ENCODE results near the gene CCNI2.
A peak's percentile ranks its signal among the peaks of the same experiment; 100 is the strongest.

CCNI2 gene

DNA sequence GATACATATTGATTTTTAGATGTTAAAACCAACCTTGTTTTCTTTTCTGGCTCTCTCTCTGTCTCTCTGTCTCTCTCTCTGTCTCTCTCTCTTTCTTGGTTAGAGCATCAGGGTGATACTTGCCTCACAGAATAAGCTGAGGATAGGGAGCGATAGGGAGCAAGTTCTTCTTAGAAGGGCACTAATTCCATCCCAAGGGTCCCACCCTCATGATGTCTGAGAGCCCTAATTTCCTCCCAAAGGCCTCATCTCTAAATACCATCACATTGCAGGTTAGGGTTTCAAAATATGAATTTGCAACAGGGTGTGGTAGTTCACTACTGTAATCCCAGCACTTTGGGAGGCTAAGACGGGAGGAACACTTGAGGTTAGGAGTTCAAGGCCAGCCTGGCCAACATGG, 5.1 kb upstream of the CCNI2 start:
- H3K4me3 ChIP-seq (ENCODE audit: low read length), result no peak overlapping the region
- no peak for DNase-seq (ENCODE audit: low read depth)
- TF ChIP-seq, protein P1, sequence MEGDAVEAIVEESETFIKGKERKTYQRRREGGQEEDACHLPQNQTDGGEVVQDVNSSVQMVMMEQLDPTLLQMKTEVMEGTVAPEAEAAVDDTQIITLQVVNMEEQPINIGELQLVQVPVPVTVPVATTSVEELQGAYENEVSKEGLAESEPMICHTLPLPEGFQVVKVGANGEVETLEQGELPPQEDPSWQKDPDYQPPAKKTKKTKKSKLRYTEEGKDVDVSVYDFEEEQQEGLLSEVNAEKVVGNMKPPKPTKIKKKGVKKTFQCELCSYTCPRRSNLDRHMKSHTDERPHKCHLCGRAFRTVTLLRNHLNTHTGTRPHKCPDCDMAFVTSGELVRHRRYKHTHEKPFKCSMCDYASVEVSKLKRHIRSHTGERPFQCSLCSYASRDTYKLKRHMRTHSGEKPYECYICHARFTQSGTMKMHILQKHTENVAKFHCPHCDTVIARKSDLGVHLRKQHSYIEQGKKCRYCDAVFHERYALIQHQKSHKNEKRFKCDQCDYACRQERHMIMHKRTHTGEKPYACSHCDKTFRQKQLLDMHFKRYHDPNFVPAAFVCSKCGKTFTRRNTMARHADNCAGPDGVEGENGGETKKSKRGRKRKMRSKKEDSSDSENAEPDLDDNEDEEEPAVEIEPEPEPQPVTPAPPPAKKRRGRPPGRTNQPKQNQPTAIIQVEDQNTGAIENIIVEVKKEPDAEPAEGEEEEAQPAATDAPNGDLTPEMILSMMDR (IDR thresholded peaks at IDR 0.05; ENCODE audit: insufficient read depth, low read depth, low read length, missing control alignments), result no peak

DNA sequence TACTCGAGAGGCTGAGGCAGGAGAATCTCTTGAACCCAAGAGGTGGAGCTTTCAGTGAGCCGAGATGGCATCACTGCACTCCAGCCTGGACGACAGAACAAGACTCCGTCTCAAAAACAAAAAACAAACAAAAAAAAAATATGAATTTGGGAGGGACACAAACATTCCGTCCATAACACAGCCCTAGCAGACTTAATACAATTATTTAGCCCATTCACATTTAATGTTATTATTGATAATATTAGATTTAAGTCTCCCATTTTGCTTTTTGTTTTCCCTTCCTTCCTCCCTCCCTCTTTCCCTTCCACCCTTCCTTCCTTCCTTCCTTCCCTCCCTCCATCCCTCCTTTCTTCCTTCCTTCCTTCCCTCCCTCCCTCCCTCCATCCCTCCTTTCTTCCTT, 4.6 kb upstream of the CCNI2 start:
- no peak for DNase-seq (ENCODE audit: low read depth)
- no peak overlapping the region for H3K4me3 ChIP-seq (ENCODE audit: low read length)
- TF ChIP-seq, protein P1 (IDR thresholded peaks at IDR 0.05; ENCODE audit: insufficient read depth, low read depth, low read length, missing control alignments), result no peak

DNA sequence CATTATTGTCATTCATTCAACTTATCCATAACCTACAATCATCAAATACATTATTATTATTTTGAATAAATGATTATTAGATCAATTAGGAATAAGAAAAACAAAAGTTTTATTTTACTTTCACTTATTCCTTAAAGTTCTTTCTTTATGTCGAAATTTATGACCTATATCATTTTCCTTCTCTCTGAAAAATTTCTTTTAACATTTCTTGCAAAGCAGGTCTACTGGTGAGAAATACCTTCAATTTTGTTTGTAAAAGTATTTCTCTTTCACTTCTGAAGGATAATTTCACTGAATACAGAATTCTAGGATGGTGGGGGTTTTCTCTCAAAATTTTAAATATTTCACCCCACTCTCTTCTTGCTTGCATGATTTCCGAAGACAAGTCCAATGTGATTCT, 2.6 kb upstream of the CCNI2 start:
- no peak for DNase-seq (ENCODE audit: low read depth)
- H3K4me3 ChIP-seq (ENCODE audit: low read length), result no peak overlapping the region
- TF ChIP-seq, protein P1 (IDR thresholded peaks at IDR 0.05; ENCODE audit: insufficient read depth, low read depth, low read length, missing control alignments), result no peak

DNA sequence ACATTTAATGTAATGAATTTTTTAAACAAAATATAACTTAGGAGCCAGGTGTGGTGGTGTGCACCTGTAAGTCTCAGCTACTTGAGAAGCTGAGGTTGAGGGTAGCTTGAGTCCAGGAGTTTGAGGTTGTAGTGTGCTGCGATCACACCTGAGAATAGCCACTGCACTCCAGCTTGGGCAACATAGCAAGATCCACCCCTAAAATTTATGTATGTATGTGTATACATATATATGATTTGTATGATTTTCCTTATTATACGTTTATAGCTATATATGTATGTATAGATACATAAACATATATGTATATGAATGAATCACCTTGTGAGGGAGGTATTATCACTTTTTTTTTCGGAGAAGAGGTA, 653 bp upstream of the CCNI2 start:
- peak overlapping the region; percentile 37 for H3K4me3 ChIP-seq (ENCODE audit: low read length)
- DNase-seq (ENCODE audit: low read depth), result no peak
- TF ChIP-seq, protein P1 (IDR thresholded peaks at IDR 0.05; ENCODE audit: insufficient read depth, low read depth, low read length, missing control alignments), result no peak

DNA sequence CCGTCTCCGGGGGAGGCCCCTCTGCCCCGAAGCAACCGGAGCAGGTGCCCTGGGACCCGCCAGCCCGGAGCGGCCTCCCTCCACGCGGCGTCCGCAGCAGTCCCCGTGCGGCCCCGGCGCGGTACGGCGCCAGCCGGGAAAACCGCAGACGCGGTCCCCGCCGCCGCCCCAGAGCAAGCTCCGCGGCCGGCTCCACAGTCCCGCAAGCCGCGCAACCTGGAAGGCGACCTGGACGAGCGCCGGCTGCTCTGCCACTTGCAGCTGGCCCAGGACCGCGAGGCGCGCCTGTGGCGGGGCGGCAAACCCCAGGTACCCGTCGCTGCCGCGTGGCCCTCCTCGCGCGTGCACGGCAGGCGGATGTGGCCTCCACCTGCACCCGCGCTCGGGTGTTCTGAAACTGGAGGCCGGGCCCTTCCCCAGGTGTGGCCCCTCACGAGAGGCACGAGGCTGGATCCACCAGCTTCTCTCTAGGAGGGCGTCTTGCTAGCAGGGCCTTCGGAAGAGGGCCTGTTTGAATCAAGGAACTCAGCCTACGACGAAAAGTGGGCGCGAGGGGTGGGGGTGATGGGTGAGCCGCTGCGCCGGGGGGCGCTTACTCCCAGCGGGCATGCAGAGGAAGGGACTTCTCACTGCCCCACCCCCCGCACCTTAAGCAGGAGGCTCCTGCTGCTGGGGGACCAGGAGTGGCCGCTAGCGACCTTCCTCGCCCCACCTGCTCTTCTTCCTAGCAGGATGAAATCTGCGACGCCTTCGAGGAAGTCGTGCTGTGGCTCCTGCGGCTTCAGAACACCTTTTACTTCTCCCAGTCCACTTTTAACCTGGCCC, 602 bp downstream of the CCNI2 start:
- TF ChIP-seq, protein P1 (IDR thresholded peaks at IDR 0.05; ENCODE audit: insufficient read depth, low read depth, low read length, missing control alignments), result no peak
- DNase-seq (ENCODE audit: low read depth), result no peak
- peak overlapping the region; percentile 37 for H3K4me3 ChIP-seq (ENCODE audit: low read length)

DNA sequence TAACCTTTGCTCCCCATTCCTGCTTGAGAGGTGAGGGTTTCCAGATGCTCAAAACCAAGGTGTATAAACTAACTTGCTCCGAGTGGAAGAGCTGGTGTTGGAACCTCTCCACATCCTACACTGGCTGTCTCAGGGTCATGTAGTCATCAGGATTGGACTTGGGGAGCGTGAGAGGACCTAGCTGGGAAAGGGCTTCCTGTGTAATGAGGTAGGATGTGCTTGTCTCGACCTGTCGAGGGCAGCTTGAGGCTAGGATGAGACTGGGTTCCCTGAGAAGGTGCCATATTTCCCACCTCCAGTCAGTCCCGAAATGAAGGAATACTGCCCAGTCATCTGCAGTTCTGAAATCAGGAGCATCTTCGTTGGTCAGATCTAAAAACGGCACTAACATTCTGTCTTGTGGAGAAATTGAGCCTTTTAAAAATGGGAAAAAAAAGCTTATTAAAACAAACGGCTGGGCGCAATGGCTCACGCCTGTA, 1.3 kb downstream of the CCNI2 start:
- H3K4me3 ChIP-seq (ENCODE audit: low read length), result no peak overlapping the region
- TF ChIP-seq, protein P1 (IDR thresholded peaks at IDR 0.05; ENCODE audit: insufficient read depth, low read depth, low read length, missing control alignments), result no peak
- peak; percentile 67 for DNase-seq (ENCODE audit: low read depth)

DNA sequence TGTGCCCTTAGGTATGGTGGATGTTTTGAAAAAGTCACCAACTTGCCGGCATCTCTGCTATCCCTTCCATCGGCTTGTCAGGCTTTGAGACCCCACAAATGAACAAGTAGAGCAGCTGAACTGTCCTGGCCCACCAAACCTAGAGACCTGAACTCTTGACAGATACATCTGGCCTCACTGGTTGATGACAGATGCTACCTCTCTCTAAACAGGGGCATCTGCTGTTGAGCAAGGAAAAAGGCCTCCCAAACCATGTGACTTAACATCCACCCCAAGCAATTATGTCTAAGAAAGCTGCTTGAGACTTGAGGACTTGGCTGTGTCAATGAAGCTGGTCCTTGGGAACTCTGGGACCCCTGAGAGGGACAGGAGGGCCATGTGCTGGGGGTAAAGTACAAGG, 2.3 kb downstream of the CCNI2 start:
- H3K4me3 ChIP-seq (ENCODE audit: low read length), result no peak overlapping the region
- DNase-seq (ENCODE audit: low read depth), result no peak
- TF ChIP-seq, protein P1 (IDR thresholded peaks at IDR 0.05; ENCODE audit: insufficient read depth, low read depth, low read length, missing control alignments), result no peak
